HG02973 (cell line): ENCODE results near the gene SCUBE1.

Experiments used
- ATAC-seq: cut with Tn5 transposase; IDR thresholded peaks from one replicate; pipeline ENCODE4 v1.9.1; 2021; ENCODE audit warnings: moderate library complexity; ENCODE audit not compliant: unreplicated experiment

Gene SCUBE1

DNA sequence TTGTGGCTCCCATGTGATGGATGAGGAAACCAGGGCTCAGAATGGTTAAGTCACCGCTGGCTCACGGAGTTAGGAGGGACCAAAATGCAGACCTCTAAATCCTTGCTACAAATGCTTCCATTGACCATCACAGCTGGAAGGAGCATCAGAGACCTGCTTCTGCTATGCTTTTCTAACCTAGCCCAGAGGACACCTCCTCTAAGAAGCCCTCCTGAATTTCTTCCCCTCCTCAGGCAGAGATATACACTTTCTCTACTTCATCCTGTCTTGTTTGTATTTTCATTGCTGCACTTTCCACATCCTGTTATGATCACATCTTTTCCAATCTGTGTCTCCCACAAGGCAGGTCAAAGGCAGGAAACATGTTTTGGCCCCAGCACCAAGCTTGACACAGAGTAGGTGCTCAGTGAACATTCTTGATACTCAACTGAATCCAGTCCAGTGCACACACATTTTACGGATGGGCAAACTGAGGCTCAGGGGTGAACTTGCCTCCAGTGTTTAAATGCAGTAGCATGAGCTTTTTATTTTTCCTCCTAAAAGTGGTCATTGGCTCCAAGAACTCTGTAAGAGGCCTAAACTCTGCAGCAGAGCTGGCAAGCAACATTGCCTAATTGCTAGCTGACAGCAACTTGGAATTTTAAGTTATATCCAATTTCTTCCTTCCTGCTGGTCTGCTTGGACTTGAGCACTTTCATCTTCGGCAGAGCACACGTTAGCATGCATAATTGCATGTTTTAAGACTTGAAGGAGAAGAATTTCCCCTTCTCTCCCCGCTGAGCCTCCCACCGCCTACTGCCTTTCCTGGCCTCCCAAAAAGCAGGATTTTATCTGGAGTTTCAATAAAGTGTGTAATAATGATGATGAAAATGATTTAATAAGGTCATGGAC lies 12.7 kb downstream of the SCUBE1 start:
- no peak for ATAC-seq

DNA sequence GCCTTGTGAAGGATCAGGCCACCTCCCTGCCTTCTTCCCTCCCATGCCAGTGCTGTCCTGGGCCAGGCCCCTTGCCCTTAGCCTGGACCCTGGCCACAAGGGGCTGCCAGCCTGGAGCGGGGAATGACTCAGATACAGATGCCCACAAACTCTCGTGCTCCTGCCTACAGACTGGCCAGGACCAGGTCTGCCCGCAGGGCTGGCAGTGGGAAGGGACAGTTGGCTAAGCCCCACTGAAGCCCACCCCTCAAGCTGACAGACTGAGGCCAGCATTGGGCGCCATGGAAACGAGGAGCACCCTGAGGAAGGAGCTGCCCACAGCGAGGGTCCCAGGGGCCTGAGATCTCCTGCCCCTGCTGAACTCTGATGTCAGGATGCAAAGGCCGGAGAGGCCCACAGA lies 14.1 kb downstream of the SCUBE1 start:
- ATAC-seq: no peak

DNA sequence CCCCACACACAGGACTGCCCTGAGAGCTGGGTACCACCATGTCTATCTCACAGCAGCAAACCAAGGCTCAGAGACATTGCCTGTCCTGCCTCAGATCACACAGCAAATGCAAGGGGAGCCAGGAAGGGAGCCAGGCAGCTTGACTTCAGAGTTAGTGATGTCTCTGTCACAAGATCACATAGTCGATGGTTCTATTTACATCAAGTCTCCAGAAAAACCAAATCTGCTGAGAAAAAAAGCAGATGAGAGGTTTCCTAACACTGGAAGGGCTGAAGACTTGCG lies 16.1 kb downstream of the SCUBE1 start:
- ATAC-seq: no peak

DNA sequence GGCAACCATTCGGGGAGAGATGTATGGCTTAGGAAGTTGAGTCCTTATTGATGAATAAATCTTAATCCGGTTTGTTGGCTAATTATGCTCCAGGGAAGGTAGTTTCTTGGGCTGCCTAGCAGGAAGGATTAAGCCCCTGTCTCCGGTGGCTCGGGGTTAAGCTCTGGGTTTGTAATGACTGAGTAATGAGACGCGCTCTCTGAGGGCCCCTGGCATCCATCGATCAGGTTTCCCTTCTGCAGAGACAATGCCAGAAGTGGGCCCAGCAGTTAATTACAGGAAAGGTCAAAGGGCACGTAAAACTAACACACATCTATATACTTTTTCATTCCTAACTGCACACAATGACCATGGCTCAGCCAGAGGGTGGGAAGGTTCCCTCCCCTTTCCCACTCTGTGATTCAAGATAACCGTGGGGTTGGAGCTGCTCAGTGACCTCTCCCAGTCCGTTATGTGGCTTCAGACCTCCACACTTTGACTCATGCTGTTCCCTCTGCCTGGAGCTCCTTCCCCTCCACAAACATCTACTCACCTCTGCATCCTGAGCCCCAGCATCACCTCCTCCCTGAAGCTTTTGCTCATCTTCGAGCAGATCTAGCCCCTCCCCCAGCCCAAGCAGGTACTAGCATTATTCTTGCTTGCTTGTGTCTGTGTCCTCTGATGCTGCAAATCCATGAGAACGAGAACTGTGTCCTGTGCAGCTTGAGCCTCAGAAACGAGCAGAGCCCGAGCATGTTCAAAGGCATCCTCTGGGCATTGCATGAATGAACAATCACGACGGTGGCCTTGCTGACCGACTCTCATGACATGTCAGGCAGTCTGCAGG lies 16.6 kb downstream of the SCUBE1 start:
- ATAC-seq: no peak

DNA sequence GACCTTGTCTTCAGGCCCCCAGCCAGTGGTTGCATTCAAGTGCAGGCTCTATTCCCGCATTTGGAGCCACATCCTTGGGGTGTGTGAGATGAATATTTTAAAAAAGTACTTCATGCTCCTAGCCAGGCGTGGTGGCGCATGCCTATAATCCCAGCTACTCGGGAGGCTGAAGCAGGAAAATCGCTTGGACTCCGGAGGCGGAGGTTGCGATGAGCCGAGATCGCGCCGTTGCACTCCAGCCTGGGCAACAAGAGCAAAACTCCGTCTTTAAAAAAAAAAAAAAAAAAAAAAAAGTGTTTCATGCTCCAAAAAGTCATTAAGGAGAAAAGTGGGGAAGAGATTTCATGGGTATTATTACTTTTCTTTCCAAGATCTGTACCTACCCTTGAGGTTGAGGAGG lies 18.0 kb downstream of the SCUBE1 start:
- ATAC-seq: no peak

DNA sequence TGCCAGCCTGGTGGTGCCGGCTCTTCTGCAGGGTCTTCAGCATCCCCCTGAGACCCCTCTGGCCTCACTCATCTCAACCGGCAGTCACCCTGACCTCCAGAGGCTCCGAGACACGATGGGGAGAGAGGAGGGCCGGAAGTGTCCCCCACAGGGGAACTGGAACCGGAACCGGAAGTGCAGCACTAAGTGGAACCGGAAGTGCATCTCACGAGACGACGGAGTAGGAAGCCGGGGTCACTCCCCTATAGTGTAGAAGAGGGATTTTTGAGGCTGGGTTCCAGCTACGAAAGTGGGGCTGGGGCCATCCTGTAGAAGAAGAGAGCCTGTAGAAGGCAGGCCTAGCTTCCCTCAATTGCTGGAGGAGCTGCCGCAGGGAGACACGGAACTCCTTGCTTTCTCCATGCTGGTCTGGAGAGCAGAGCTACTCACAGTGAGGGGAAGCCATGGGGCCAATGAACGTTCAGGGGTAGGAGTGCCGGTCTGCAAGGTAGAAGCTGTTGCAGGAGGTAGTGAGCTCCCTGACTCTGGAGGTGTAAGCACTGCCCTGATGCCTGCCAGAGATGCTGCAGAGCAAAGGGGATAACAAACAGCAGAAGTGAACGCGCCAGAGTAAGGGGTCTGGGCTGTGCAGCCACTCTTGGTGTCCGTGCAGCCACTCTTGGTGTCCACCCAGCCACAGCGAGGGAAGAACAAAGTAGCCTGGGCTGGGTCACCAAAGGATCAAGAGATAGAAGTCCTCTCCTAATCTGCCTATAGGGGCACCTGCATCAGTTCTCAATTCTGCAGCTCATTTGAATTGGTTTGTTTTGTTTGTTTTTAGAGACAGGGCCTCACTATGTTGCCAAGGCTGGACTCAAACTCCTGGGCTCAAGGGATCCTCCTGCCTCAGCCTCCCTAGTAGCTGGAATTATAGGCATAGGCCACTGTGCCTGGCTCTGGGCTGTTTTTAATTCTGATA lies 21.9 kb downstream of the SCUBE1 start:
- no peak for ATAC-seq

DNA sequence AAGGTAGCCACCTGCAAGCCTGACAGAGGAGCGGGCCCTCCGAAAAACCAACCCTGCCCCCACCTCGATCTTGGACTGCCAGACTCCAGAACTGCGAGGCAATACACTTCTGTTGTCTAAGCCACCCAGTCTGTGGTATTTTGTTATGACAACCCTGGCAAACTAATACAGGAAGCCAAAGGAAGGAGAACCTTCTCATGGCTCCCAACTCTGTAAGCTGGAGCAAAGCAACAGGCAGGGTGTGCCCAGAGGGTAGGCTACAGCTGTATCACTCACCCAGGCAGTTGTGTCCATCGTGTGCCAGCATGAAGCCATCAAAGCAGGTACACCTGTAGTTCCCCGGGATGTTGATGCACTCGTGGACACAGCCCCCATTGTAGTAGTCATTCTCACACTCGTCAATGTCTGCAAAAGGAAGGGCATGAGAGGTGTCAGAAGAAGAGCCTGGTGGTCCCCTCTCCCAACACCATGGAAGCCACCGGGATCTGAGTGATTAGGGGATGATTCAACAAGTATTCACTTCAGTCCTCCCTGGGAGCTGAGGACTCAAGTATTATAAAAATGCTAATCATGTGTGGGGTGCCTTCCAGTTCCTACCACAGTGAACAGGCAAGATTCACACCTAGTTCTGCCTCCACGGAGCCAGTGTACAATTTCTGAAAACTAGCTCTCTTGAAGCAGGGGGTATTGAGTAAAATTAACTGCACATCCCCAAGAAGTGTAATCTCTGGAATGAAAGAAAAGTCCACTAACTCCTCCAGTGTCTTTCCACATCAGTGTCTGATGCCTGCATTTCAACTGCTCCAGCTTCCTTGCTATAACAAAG lies 23.3 kb downstream of the SCUBE1 start:
- ATAC-seq: no peak

DNA sequence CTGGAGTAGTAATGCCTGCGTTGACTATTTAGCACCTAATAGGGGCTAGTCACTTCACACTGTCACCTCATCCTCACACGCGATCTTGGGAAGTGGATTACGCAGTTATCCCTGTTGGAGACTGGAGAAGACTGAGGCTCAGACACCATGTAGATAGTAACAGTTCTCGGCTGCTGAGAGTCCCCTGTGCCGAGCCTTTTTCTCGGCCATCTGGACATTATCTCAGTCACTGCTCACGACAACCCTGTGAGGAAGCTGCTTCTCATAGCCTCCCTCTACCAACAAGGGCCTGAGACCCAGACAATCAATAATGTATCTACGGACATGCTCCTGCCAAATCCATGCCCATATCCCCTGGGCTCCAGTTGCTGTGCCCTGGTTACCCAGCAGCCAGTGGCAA lies 25.9 kb downstream of the SCUBE1 start:
- ATAC-seq: no peak

DNA sequence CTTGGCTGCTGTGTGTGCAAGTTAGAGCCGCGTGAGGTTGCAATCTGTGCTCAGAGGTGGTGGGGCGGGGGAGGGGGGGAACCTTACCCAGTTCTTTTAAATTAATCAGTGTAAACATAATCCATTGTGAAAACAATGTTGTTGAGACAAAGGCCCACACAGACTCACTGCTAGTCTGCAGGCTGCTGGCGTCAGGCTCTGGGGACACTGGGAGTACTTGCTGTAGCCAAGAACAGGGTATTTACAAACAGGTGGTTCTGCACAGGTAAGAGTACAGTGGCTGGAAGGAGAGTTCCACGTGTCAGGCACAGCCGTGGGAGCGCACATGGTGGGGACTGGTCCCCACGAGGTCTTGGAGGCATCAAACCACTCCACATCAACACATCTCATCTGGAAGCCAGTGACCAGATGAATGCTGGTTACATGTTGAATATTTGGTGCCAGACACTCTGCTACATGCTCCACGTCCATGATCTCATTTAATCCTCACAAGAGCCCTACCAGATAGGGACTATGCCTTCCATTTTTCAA lies 27.4 kb downstream of the SCUBE1 start:
- no peak for ATAC-seq

DNA sequence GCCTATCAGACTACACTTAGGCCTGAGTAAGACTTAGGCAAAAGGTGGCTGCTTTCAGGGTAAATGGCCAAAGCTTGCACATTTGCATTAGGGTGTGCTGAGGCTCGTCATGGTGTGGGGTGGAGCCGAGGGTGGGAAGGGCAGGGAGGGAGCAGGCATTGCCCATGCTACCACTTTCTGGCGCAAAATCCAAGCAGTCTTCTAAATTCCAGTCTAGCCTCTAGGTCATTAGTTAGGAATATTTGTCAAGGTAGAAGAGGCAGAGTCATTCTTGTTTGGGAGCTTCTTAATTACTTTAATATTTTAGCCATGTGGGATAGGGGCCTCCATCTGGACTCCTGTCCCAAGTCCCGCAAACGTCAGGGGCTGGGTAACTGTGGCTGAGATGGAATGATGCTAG lies 28.6 kb downstream of the SCUBE1 start:
- ATAC-seq: no peak

DNA sequence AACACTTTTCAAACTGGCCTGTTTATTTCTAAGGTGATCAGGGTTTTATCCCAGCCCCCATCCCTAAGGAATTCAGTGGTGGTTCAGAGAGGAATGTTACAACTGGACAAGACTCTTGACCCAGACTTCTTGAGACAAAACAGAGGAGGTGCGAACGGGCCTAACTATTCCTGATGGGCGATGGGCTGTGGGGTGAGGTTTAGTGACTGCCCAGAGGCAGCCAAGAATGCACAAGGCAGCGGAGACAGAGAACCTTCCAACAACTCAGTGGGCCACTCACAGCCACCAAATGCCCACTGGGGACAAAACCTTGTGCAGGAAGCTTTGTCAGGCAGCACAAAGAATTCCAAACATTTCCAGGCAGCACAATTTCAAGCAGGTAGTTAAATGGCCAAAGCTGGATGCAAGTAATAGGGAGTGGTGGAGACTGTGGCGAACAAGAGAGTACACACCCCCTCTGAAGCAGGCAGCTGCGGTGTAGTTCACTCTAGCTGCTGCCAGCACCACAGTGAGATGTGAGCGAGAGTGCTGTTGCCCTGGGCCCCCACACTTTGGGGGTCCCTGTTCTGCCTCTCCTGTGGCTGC lies 29.2 kb downstream of the SCUBE1 start:
- ATAC-seq: no peak

DNA sequence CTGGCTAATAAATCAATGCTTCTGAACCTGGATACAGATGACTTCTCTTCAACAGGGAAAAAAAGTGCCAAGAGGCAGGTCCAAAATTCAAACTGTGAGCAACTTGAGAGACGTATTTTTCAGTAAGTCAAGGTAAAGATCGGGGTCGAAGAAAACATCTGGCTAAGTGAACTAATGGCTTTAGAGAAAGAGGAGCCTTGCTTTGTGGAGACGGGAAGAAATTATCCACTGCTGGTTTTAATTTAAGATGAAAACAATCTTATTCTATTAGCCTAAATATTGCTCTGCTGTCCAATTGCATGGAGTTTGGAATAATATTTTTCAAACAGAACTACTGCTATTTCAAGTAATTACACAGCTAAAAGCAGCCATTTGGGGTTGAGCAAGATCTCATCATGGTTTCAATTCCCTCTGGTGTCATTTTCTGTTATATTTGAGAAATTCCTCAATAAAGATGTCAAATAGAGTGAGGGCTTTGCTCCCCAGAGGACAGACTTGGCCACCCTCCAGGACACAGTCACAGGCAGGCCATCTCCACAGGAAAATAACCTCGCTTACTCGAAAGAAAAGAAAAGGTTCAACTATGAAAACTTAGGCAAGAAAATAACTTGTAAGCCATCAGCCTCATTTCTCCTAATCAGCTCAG lies 29.8 kb downstream of the SCUBE1 start:
- no peak for ATAC-seq

DNA sequence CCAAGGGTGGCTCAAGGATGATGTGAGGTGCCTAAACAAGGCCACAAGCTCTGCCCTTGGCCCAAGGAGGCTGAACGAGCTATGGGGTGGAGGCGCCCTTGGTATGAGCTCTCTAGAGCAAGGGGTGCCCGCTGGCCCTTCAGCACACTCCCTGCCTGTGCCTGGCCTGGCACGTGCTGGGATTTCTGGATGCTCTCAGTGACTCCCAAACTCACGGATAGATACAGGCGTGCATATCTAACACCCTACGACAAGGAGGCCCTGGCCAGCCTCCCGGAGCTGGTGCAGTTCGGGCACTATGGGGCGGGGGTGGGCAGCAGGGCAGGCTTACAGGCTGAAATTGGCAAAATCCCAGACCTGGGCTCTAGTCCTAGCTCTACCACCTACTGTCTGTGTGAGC lies 30.6 kb downstream of the SCUBE1 start:
- ATAC-seq: no peak

DNA sequence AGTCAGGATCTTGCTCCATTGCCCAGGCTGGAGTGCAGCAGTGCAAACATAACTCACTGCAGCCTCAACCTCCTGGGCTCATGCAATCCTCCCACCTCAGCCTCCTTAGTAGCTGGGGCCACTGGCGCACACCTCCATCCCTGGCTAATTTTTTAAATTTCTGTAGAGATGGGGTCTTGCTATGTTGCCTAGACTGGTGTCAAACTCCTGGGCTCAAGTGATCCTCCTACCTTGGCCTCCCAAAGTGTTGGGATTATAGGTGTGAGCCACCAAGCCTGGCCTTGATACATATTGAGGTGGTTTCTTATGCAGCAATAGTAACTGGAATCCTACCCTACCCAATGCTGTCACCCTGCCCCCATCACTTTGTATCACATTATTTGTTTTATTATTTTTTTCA lies 32.4 kb downstream of the SCUBE1 start:
- no peak for ATAC-seq

DNA sequence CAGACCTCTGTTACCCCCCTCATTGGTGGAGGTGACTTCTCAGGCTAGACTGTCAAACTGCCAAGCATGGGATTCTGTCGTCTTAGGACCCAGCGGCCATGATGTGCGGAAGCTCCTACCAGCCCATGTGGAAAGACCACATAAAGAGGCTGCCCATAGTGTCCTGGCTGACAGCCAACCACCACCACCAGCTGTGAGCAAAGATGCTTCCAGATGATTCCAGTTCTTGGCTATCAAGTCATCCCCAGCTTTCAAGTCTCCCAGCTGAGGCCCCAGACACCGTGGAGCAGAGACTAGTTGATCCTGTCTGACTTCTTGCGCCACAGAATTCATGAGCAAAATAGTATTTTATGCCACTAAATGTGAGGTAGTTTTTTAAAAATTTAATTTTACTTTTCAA lies 32.9 kb downstream of the SCUBE1 start:
- ATAC-seq: no peak

DNA sequence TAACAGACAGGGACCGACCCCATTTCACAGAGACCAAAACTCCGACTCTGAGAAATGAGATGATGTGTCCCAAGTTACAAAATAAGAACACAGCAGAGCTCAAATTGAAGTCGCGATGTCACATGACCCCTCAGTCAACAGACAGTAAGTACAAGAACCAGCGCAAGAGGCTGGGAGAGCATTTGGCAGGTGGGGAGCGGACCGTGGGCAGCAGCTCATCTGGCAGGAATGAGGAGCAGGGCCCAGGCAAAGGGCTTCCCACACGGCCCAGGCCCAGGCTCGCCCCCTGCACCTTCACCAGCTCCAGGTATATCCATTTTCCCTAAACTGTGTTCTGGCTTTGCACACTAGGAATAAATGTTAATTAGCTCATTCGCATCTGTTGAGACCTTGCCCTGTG lies 34.3 kb downstream of the SCUBE1 start:
- ATAC-seq: no peak

DNA sequence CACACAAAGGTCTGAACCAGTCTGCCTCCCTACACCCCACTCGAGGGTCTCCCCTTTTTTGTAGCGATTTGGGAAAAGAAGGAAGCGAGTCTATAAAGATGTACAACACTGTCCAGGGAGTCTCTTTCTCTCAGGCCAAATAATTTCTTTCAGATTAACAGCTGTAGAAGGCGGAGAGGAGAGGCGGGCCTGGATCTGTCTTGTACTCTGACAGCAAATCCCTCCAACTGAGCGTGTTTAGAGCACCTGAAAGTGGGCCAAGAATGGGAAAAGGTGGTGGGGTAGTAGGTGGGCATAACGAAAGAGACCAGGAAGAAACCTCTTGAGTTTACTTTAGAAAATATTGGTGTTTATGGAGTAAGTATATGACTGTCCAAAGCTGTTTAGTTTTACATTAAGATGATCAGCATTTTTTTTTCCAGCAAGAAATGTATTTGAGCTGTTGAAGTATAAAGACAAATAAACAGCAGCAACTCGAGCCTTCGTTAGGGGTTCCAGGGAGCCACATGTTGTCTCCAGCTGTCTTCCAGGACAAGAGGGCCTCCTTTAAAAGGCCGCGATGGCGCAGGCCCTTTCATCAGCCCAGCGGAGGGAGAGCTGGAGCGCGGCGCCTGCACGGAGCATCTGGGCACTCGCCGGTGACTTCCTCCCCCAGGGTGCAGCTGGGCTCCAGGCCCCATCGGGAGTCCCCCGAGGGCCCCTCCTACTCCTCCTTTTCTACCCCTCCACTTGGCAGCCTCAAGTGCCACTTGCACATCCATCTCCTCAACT lies 34.9 kb downstream of the SCUBE1 start:
- ATAC-seq: no peak

DNA sequence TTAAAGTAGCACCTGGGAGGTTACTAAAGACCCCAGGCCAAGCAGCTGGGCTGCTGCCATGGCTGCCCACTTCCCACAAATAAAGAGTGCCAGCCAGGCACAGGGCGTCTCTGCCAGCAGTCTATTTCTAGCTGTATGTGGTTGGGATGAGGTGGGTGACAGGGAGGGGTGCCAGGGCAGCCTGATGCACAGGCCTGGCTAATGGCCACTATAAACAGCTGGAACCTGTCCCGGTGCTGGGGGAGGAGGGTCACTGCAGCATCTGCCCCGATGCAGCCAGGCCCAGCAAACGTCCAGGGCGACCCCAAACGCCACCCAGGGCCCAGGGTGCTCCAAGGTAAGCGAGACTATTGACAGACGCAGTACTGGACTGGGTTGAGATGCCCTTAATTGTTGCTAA lies 37.4 kb downstream of the SCUBE1 start:
- no peak for ATAC-seq
